HTR-8/SVneo (cell line): ENCODE results near the gene ZNF701.
A peak's percentile ranks its signal among the peaks of the same experiment; 100 is the strongest.
"Not testable (repeated sequence)": the region's sequence is repeated elsewhere in the genome, so short reads cannot be mapped to it uniquely, and the experiment has no call there.

Experiments used
- DNase-seq: peaks from one replicate; pipeline ENCODE4 v3.0.0; 2011; ENCODE audit warnings: low spot score, mixed read lengths; ENCODE audit not compliant: insufficient read length
- FAIRE-seq: peaks from 2 replicates; lab custom pipeline; 2011; peaks lifted over from hg19 to GRCh38; lab: Jason Lieb, UNC

The ZNF701 gene

GRCh38 chr19:52570000-52570861, at the start of gene ZNF701:
ZNF701 (plus strand) TSS chr19:52570287; CDS start chr19:52574148, 3,861 bp downstream.
- DNase-seq: peak; percentile 68
- peak; percentile 67 for FAIRE-seq

DNA sequence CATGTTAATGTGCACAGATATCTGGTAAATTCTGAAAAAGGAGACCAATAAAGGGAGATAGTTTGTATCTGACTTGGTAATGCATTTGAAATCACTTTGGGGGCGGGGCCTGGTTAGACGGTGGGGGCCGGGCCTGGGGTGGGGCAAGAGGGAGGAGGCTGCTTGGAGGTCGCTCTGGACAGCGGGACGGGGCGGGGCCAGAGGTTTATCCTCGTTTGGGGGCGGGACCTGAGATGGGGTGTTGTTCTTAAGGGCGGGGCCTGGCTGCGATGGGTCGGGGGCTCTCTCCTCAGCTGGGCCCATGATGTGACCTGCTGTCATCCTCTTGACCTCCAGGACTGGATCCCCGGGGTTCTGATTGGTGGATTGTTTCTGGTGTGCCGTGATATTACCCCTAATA, 47.5 kb upstream of the ZNF701 start:
- no peak for DNase-seq
- no peak for FAIRE-seq

DNA sequence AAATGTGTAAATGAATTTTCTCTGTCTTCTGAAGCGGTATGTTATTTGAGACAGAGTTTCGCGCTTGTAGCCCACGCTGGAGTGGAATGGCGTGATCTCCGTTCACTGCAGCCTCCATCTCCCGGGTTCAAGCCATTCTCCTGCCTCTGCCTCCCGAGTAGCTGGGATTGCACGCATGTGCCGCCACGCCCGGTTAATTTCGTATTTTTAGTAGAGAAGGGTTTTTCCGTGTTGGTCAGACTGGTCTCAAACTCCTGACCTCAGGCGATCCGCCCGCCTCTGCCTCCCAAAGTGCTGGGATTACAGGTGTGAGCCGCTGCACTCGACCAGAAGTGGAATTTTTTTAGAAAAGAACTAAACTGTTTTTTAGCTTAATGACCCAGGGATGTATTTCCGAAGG, 46.0 kb upstream of the ZNF701 start:
- FAIRE-seq (no peak), DNase-seq (no peak)

DNA sequence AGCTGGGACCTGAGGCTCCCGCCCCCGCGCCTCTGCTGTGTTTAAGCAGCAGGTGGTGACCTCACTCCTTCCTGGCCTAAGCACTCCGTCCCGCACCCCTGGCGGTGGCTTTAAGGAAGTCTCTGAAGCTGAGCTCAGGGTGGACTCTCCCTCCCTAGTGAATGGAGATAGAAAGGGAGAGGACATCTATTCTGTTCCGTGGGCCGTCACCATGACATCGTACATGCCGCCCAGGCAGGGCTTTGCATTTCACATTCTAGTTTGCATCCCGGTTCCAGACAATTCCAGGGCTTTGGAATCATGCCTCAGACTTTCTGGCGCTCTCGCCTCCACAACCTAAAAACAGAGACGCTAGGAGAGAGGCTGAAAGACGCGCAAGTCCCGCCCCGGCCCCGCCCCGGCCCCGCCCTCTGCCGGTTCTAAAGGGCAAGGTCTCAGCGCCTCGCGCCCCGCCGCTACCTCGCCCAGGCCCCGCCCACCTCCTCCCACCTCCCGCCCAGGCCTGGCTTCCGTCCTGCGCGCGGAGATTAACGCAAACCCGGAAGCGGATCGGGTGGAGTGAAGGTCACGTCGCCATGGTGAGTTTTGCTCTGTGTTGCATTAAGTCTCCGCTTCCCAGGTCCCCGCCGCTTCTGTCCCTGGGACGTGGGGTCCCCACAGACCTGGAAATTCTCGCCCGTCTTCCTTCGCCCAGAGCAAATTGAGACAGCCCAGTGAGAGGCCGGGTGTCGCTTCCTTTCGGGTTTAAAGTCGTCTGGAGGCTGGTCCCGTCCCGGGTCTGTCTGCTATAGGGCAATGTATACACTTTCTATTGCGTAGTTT, 42.7 kb upstream of the ZNF701 start, which contains the start of gene ZNF808:
TSS of gene ZNF808 (plus strand) at position 535 of the 822 bp plus-strand sequence. CDS start 15,617 bp downstream, outside the sequence.
- FAIRE-seq (no peak), DNase-seq (peak; percentile 76)

GRCh38 chr19:52527956-52528351, 42.1 kb upstream of the ZNF701 start:
- FAIRE-seq (no peak), DNase-seq (peak; percentile 3)

DNA sequence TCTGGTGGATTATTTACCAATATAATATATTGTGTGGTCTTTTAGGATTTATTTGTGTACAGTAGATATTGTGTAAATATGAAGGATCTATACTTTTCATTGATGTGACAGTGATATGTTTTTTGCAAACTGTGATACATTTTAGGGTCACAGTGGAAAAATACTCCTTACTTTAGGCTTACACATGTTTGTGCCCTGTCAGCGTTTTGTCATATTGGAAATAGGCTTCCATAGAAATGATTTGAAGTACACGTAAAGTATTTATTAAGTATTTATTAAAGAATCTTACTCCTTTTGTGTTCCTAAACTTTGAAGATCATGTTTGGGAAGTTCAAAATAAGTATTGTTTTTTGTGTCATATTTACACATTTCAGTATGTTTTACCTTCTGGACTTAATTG, 37.6 kb upstream of the ZNF701 start:
- DNase-seq (no peak), FAIRE-seq (no peak)

- FAIRE-seq (no peak), DNase-seq (no peak)
Observed at GRCh38 chr19:52533901-52534300, 36.2 kb upstream of the ZNF701 start.

DNA sequence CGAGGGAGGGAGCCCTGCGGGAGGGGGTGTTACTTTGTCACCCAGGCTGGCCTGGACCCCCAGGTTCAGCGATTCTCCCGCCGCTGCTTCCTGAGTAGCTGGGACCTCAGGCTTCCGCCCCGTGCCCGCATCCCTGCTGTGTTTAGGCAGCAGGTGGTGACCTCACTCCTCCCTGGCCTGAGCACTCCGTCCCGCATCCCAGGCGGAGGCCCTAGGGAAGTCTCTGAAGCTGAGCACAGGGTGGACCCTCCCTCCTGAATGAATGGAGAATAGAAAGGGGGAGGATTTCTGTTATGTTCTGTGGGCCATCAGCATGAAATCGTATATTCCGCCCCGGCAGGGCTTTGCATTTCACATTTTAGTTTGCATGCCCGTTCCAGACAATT, 34.7 kb upstream of the ZNF701 start:
- DNase-seq: not testable (repeated sequence)

DNA sequence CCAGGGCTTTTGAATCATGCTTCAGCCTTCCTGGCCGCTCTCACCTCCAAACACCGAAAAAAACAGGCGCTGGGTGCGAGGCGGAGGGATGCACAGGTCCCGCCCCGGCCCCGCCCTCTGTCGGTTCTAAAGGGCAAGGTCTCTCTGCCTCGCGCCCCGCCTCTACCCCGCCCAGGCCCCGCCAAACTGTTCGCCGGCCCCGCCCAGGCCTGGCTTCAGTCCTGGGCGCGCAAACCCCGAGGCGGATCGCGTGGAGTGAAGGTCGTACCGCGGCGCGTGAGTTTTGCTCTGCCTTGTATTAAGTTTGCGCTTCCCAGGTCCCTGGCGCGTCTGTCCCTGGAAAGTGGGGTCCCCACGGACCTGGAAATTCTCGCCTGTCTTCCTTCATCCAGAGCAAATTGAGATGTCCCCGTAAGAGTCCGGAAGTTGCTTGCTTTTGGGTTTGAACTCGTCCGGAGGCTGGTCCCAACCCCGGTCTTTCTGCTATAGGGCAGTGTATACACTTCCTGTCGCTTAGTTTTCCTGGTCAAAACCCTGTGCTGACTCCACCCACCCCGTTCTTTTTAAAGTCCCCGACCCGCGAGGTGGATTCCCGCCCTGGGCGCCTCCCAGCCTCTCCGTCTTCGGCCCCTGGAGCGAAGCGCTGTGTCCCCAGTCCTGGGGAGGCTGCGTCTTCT, 34.2 kb upstream of the ZNF701 start:
- no peak for FAIRE-seq
- DNase-seq: no peak

More for the DNA sequence above, 34.7 kb upstream of the ZNF701 start:
- not testable (repeated sequence) for FAIRE-seq

GRCh38 chr19:52536448-52536800, 33.7 kb upstream of the ZNF701 start:
- DNase-seq: no peak
- no peak for FAIRE-seq

GRCh38 chr19:52538815-52539214, 31.3 kb upstream of the ZNF701 start:
- FAIRE-seq, DNase-seq: not testable (repeated sequence)

DNA sequence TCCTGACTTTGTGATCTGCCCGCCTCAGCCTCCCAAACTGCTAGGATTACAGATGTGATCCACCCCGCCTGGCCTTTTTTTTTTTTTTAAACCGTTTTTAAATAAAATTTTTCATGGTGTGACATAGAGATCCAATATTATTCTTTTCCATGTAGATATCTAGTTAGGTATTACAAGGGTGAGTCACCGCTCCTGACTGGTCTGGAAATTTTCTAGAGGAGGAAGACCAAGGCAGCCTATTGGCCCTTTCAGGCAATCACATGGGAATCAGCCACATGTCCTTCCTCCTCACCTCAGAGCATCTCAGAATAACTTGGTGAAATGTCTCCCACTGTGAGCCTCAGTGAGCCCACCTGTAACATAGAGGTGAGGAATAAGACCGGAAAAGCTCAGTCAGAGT, 28.9 kb upstream of the ZNF701 start:
- FAIRE-seq, DNase-seq: not testable (repeated sequence)

GRCh38 chr19:52541608-52542007, 28.5 kb upstream of the ZNF701 start:
- FAIRE-seq (no peak), DNase-seq (no peak)

GRCh38 chr19:52542541-52542940, 27.5 kb upstream of the ZNF701 start:
- DNase-seq, FAIRE-seq: not testable (repeated sequence)

DNA sequence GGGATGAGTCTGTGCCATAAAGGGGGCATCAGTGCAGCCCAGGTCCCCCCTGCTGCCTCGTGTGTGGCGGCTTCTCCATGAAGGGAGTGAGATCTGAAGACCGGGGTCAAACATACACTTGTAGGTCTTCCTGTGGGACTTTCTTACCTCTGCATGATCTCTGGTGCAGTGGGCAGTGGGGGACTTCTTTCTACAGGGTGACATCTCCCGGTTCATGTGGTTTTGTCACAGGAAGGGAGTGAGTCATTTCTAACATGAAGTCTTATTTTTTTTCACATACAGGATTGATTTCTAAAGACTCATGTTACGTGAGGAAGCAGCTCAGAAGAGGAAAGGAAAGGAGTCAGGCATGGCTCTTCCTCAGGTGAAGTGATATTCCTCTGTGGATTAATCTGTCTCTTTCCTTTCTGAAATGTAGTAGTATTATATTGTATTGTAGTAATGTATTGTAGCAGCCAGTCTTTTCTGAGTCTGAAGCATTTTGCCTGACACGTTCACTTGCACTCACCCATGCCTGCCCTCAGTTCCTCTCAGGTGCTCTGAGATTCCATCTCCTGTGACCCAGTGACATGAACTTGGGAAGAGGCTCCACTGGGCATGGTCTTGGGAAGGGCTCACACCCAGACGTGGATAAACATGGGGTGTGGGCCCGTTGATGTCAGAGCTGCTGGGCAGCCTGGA, 27.0 kb upstream of the ZNF701 start:
- no peak for DNase-seq
- FAIRE-seq: no peak

DNA sequence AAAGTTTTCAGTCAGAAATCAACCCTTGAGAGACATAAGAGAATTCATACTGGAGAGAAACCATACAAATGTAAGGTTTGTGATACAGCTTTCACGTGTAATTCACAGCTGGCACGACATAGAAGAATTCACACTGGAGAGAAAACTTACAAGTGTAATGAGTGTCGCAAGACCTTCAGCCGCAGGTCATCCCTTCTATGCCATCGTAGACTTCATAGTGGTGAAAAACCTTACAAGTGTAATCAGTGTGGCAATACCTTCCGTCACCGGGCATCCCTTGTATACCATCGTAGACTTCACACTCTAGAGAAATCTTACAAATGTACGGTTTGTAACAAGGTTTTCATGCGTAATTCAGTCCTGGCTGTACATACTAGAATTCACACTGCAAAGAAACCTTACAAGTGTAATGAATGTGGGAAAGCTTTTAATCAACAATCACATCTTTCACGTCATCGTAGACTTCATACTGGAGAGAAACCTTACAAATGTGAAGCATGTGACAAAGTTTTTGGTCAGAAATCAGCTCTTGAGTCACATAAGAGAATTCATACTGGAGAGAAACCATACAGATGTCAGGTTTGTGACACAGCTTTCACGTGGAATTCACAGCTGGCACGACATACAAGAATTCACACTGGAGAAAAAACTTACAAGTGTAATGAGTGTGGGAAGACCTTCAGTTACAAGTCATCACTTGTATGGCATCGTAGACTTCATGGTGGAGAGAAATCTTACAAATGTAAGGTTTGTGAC, 15.7 kb upstream of the ZNF701 start:
- FAIRE-seq (no peak), DNase-seq (no peak)

DNA sequence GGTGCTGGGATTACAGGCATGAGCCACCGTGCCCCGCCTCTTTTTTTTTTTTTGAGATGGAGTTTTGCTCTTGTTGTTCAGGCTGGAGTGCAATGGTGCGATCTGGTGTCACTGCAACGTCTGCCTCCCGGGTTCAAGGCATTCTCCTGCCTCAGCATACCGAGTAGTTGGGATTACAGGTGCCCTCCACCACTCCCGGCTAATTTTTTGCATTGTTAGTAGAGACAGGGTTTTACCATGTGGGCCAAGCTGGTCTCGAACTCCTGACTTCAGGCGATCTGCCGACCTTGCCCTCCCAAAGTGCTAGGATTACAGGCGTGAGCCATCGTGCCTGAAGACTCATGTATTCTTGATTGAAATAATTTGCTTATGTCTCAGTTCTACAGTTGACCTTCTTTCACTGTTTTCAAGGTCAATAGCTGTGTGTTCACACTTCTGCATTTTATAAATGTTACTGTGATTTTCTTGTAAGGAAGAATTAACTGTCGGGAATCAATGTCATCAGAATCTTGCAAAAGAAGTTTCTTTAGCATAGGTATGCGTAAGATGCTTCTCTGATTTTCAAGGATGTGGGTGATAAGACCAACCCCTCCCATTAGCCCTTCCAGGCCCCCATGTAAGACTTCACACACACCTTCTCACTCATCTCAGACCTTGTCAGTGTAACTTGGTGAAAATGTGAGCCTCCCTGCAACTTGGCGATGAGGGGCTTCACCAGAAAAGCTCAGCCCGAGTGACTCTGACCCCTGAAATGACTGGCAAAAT, 12.7 kb upstream of the ZNF701 start:
- DNase-seq (no peak), FAIRE-seq (no peak)

DNA sequence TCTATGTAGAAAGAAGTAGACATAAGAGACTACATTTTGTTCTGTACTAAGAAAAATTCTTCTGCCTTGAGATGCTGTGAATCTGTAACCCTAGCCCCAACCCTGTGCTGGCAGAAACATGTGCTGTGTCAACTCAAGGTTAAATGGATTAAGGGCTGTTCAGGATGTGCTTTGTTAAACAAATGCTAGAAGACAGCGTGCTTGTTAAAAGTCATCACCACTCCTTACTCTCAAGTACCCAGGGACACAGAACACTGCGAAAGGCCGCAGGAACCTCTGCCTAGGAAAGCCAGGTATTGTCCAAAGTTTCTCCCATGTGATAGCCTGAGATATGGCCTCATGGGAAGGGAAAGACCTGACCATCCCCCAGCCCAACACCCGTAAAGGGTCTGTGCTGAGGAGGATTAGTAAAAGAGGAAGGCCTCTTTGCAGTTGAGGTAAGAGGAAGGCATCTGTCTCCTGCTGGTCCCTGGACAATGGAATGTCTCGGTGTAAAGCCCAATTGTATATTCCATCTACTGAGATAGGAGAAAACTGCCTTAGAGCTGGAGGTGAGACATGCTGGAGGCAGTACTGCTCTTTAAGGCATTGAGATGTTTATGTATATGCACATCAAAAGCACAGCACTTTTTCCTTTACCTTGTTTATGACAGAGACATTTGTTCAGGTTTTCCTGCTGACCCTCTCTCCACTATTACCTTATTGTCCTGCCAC, 11.2 kb upstream of the ZNF701 start:
- FAIRE-seq, DNase-seq: not testable (repeated sequence)
